ENCODE measurements around the gene BRINP1.

GRCh38 chr9:119339056-119339455 lies 30.2 kb downstream of the BRINP1 start:
- TF ChIP-seq, protein P1, sequence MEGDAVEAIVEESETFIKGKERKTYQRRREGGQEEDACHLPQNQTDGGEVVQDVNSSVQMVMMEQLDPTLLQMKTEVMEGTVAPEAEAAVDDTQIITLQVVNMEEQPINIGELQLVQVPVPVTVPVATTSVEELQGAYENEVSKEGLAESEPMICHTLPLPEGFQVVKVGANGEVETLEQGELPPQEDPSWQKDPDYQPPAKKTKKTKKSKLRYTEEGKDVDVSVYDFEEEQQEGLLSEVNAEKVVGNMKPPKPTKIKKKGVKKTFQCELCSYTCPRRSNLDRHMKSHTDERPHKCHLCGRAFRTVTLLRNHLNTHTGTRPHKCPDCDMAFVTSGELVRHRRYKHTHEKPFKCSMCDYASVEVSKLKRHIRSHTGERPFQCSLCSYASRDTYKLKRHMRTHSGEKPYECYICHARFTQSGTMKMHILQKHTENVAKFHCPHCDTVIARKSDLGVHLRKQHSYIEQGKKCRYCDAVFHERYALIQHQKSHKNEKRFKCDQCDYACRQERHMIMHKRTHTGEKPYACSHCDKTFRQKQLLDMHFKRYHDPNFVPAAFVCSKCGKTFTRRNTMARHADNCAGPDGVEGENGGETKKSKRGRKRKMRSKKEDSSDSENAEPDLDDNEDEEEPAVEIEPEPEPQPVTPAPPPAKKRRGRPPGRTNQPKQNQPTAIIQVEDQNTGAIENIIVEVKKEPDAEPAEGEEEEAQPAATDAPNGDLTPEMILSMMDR (IDR thresholded peaks at IDR 0.05; ENCODE audit: control extremely low read depth in 1 of 3, insufficient read depth in 1 of 3, low read depth in 1 of 3, low read length in 3 of 3): no peak
- TF ChIP-seq JUN (IDR thresholded peaks at IDR 0.05; ENCODE audit: low read depth, low read length) (no peak), ZNF274 (IDR thresholded peaks at IDR 0.05; ENCODE audit: borderline replicate concordance, extremely low read depth, low read length) (no peak), CHD2 (IDR thresholded peaks at IDR 0.05; ENCODE audit: low read length) (no peak), EZH2 (IDR thresholded peaks at IDR 0.05; ENCODE audit: low read depth, low read length, severe bottlenecking) (no peak)
